Measurements from ENCODE around the gene RNU1-3. TPM values are rescaled to one million over a fixed set of nuclear protein-coding genes. Genes with fewer than 3 reads are reported as not detected.
"Not testable (repeated sequence)": the region's sequence is repeated elsewhere in the genome, so short reads cannot be mapped to it uniquely, and the experiment has no call there.

The RNU1-3 gene
- total RNA-seq, 4 donors from 2014 or later, result under 0.01 TPM

DNA sequence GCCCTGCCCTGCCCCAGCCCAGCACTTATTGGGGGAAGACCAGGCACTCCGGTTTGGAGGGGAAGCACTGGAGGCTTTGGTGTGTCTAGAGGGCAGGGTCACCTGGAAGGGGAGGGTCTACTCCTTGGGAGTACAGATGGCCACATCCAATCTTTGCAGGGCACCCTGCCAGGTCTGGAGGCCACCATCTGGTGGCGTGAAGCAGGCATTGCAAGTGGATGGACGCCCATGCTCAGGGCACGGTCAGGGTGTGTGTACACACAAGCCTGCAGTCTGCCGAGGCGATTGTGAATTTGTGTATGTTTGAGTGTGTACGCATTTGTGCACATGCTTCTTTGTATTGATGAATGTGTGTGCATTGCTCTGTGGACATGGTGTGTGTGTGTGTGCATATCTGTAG, 36.4 kb upstream of the RNU1-3 start:
- not testable (repeated sequence) for H3K36me3 ChIP-seq

GRCh38 chr1:16702280-16702679, 35.5 kb upstream of the RNU1-3 start:
- H3K4me3 ChIP-seq; H3K27ac ChIP-seq; H3K9me3 ChIP-seq; H3K36me3 ChIP-seq; H3K4me1 ChIP-seq; DNase-seq (ENCODE audit: low spot score in 2 of 2): not testable (repeated sequence)
- no CpG with 5 or more reads among the region's 5 CpGs for WGBS
- H3K27me3 ChIP-seq, result peaks cover 15% of the 10 kb centered on the region

More for the DNA sequence above, 36.4 kb upstream of the RNU1-3 start:
- H3K9me3 ChIP-seq; H3K27ac ChIP-seq; DNase-seq (ENCODE audit: low spot score in 2 of 2); H3K4me3 ChIP-seq: not testable (repeated sequence)
- TF ChIP-seq, protein P1, sequence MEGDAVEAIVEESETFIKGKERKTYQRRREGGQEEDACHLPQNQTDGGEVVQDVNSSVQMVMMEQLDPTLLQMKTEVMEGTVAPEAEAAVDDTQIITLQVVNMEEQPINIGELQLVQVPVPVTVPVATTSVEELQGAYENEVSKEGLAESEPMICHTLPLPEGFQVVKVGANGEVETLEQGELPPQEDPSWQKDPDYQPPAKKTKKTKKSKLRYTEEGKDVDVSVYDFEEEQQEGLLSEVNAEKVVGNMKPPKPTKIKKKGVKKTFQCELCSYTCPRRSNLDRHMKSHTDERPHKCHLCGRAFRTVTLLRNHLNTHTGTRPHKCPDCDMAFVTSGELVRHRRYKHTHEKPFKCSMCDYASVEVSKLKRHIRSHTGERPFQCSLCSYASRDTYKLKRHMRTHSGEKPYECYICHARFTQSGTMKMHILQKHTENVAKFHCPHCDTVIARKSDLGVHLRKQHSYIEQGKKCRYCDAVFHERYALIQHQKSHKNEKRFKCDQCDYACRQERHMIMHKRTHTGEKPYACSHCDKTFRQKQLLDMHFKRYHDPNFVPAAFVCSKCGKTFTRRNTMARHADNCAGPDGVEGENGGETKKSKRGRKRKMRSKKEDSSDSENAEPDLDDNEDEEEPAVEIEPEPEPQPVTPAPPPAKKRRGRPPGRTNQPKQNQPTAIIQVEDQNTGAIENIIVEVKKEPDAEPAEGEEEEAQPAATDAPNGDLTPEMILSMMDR (IDR thresholded peaks at IDR 0.05), result peak in 1 of 2 donors; percentile 15
- H3K4me1 ChIP-seq, result peaks cover 10% of the 10 kb centered on the region
- WGBS, result no CpG with 5 or more reads among the region's 7 CpGs
- H3K27me3 ChIP-seq, result peaks cover 23% of the 10 kb centered on the region

DNA sequence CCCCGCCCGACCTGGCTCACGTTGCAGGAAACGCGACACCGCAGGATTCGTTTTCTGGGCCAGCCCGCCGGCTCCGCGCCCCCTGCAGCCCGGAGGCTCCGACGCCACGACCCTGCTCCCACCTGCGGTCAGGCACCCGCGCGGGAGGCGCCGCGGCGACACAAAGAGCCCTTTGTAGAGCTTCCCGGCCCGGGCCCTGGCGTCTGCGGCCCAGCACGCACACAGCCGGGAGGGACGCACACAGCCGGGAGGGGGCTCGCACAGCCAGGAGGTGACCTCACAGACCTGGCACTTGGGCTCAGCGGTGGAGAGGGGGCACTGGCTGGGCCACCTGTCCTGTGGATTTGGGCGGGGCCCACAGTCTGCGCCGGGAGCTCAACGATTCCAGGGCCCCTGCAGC, 34.4 kb upstream of the RNU1-3 start:
- not testable (repeated sequence) for H3K9me3 ChIP-seq; H3K36me3 ChIP-seq; H3K4me3 ChIP-seq; H3K4me1 ChIP-seq; H3K27ac ChIP-seq; DNase-seq (ENCODE audit: low spot score in 2 of 2)
- peaks cover 25% of the 10 kb centered on the region for H3K27me3 ChIP-seq
- no CpG with 5 or more reads among the region's 37 CpGs for WGBS

DNA sequence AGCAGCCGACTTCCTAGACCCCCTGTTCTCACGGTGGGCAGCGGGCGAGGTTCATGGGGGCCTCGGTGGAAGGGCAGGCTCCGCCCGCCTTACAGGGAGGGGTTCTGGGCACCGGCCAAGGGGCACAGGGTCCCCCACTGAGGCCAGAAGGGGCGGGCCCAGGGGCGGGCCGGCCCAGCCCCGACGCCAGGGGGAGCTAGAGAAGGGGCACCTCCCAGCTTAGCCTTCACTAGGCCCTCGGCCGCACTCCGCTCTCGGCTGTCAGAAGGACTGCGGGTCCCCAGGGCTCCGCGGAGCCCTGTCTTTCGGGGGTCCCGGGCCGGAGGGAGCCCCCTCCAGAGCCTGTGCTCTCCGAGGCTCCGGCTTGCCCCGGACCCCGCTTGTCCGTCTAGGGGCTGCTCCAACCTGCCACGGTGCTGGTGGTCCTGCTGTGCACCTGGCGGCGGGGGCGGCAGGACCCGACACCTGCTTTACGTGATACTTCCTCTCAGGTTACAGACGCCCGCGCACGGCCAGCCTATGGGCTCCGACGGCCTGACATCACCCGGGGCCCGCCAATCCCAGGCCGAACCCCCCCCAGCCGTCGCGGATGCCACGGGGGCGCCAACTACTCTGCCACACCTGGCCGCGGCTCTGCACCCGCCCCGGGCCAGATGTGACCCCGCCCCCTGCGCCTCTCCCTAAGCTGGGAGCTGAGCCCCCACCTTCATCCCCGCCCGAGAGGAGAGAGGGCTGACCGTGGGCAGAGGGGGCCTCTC, 33.6 kb upstream of the RNU1-3 start:
- not testable (repeated sequence) for H3K4me3 ChIP-seq; H3K4me1 ChIP-seq; H3K9me3 ChIP-seq; H3K36me3 ChIP-seq; H3K27ac ChIP-seq; DNase-seq (ENCODE audit: low spot score in 2 of 2)
- H3K27me3 ChIP-seq, result peaks cover 25% of the 10 kb centered on the region
- no CpG with 5 or more reads among the region's 57 CpGs for WGBS

DNA sequence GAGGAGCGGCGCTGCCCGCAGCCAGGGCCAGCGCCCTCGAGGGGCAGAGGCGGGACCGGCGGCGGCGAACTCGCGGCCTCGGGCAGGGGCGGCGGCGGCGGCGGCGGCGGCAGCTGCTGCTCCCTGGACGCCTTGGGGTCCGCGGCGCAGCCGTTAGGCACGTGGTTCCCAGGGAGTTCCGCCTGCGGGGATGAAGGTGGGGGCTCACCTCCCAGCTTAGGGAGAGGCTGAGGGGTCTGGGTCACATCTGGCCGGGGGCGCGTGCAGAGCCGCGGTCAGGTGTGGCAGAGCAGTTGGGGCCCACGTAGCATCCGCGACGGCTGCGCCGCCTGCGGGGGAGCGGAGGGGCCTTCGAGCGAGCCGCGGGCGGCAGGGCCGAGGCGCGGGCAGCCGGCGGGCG, 32.7 kb upstream of the RNU1-3 start:
- not testable (repeated sequence) for H3K27ac ChIP-seq; H3K9me3 ChIP-seq; H3K4me1 ChIP-seq; H3K36me3 ChIP-seq; H3K4me3 ChIP-seq; DNase-seq (ENCODE audit: low spot score in 2 of 2)
- WGBS, result no CpG with 5 or more reads among the region's 52 CpGs
- peaks cover 25% of the 10 kb centered on the region for H3K27me3 ChIP-seq

DNA sequence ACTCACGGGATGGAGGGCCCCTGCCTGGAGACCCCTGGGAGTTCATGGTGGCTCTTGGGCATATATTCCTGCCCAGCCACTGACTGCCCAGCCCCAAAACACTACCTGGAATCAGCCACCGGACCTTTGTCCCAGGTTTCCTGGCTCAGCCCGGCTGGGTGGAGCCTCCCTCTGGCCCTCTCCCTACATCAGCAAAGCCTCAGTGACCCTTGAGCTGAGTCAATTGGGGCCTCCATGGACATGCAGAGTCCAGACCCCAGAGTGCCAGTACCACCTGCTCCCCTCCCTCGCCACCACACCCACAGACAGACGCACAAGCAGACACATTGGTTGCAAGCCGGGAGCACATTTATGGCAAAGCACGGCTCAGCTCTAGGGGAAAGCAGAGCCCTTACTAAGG, 30.4 kb upstream of the RNU1-3 start:
- not testable (repeated sequence) for H3K4me3 ChIP-seq; DNase-seq (ENCODE audit: low spot score in 2 of 2); H3K27ac ChIP-seq; H3K9me3 ChIP-seq; H3K36me3 ChIP-seq; H3K4me1 ChIP-seq
- peaks cover 27% of the 10 kb centered on the region for H3K27me3 ChIP-seq
- no CpG with 5 or more reads among the region's 7 CpGs for WGBS

- H3K36me3 ChIP-seq; H3K4me1 ChIP-seq; H3K9me3 ChIP-seq; DNase-seq (ENCODE audit: low spot score in 2 of 2); H3K27ac ChIP-seq; H3K4me3 ChIP-seq: not testable (repeated sequence)
- peaks cover 26% of the 10 kb centered on the region for H3K27me3 ChIP-seq
- WGBS, result 63% methylated on average over 4 of the region's 33 CpGs
These were observed 29.9 kb upstream of the RNU1-3 start for GRCh38 chr1:16696507-16697150.

GRCh38 chr1:16694308-16694702, 27.6 kb upstream of the RNU1-3 start:
- not testable (repeated sequence) for H3K4me3 ChIP-seq; H3K9me3 ChIP-seq; DNase-seq (ENCODE audit: low spot score in 2 of 2); H3K36me3 ChIP-seq; H3K4me1 ChIP-seq; H3K27ac ChIP-seq
- WGBS, result 60% methylated on average over 1 of the region's 16 CpGs
- H3K27me3 ChIP-seq, result peaks cover 20% of the 10 kb centered on the region

DNA sequence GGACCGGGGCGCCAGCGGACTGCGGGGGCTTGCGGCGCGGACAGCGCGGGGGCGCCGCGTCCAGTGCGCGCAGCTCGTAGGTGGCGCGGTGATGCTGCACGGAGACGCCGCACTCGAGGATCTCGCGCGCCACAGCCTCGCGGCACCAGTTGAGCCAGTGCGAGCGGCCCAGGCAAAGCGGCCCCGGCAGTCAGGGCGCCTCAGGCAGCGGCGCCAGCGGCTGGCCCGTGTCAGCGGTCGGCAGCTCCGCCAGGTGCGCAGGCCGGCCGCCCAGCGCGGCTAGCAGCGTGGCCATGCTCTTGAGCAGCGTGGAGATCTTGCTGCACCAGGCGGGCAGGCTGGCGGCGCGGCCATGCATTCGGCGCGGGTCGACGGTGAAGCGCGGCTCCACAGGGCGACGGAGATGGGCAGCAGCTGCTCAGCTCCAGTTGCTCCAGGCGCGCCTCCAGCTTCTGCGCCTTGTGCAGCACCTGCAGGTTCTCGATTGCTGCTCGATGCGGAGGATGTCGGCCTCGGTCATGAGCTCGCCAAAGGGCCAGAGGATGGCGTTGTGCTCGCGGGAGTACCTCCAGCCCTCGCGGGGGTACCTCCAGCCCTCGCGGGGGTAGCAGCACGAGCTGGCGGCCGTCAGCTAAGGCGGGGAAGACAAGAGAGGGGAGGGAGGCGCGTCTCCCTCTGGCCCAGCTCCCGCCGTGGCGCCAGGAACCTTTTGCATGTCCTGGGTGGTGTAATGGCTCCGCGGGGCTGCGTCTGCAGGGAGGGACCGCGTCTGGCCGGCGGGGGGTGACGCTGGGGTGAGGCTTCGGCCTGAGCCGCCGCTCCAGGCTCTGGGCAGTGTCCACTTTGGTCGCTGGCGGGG, 26.9 kb upstream of the RNU1-3 start:
- not testable (repeated sequence) for H3K27ac ChIP-seq; H3K36me3 ChIP-seq; DNase-seq (ENCODE audit: low spot score in 2 of 2); H3K4me3 ChIP-seq; H3K4me1 ChIP-seq; H3K9me3 ChIP-seq
- WGBS, result 16% methylated on average over 15 of the region's 96 CpGs
- H3K27me3 ChIP-seq, result peaks cover 18% of the 10 kb centered on the region

DNA sequence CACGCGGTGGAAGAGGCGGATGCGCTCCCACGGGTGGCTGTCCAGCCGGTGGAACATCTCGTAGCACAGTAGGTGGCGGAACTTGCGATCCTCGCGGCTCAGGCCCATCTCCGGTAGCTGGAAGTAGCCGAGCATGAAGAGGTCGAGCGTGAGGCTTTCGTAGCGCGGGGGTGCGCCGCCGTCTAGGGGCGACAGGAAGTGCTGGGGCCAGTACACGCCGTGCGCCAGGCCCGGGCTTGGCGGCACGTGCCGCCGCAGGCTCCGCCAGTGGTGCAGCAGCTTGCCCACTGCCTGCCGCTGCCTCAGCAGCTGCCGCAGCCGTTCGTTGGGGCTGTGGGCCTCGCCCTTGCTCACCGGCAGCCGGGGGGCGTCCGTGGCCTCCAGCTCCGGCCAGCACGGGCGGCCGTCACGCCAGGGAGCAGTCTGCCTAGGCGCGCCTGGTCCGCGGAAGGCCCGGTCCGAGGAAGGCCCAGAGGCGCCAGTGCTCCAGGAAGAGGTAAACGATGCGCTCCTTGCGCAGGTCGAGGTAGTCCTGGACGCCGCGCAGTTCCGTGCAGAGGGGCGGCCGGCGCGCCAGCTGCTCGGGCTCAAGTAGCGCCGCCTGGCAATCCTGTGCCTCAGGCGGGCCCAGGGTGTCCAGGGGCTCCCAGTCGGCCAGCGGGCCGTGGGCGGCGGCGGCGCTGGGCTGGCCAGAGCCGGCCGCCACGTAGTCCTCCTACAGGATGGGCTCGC, 26.1 kb upstream of the RNU1-3 start:
- H3K27ac ChIP-seq; H3K9me3 ChIP-seq; DNase-seq (ENCODE audit: low spot score in 2 of 2); H3K4me1 ChIP-seq; H3K36me3 ChIP-seq; H3K4me3 ChIP-seq: not testable (repeated sequence)
- WGBS, result no CpG with 5 or more reads among the region's 79 CpGs
- H3K27me3 ChIP-seq, result peaks cover 16% of the 10 kb centered on the region

DNA sequence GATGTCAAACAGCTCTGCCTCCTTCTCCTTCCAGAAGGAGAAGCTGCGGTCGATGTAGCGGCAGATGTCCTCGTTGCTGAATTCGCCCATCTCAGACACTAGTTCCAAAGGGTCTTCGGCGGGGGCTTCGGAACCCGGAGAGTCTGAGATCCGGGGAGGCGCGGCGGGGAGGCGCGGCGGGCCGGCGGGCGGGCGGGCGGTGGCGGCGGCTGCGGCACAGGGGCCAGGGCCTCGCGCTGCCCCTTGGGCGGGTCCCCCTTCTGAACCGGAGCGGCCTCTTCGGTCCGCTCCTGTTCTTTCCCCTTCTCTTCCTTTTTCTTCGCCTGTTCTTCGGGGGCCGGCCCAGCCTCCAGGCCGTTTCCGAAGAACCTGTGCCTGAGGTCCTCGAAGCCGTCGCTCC, 25.5 kb upstream of the RNU1-3 start:
- H3K4me3 ChIP-seq; H3K4me1 ChIP-seq; H3K27ac ChIP-seq; H3K36me3 ChIP-seq; DNase-seq (ENCODE audit: low spot score in 2 of 2); H3K9me3 ChIP-seq: not testable (repeated sequence)
- no CpG with 5 or more reads among the region's 39 CpGs for WGBS
- H3K27me3 ChIP-seq, result peaks cover 19% of the 10 kb centered on the region

DNA sequence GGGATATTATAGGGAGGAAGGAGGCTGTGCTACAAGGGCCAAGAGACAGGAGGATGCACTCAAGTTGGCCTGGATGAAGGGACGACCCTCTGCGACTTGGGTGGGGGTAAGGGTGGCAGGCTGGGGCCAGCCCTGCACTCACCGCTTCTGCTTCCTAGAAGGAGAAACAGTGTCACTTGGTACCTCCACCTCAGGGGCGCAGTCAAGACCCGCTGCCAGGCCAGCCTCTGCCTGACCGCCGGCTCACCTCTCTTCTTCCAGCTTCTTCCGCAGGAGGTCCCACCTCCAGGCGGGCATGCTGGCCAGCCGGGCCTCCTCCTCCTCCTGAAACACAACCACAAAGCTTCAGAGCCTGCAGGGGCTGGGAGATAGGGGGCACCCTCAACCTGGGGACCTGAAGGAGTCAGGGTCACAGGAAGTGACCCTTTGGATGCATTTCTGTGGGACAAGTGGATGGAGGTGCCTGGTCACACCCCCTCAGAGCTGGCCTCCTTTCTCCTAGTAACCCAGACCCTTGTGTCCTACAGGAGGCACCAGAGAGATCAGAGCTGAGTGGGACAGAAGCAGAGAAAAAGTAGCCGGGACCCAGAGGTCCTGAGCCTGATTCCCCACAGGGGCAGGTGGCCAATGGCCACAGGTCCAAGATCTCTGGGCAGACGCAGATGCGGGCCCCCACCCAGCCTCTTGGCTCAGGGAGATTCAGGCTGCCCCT, 24.4 kb upstream of the RNU1-3 start:
- not testable (repeated sequence) for H3K9me3 ChIP-seq; H3K4me1 ChIP-seq; H3K36me3 ChIP-seq; H3K27ac ChIP-seq; H3K4me3 ChIP-seq; DNase-seq (ENCODE audit: low spot score in 2 of 2)
- peaks cover 11% of the 10 kb centered on the region for H3K27me3 ChIP-seq
- no CpG with 5 or more reads among the region's 13 CpGs for whole genome bisulfite sequencing

All from suprapubic skin (tissue), 4 donors.